HG03060 (cell line): Measurements from ENCODE around the gene ATXN1.
"Not testable (repeated sequence)": the region's sequence is repeated elsewhere in the genome, so short reads cannot be mapped to it uniquely, and the experiment has no call there.

Experiments used
- ATAC-seq: cut with Tn5 transposase; IDR thresholded peaks from one replicate; pipeline ENCODE4 v1.9.1; 2021; ENCODE audit warnings: low read depth, moderate number of reproducible peaks; ENCODE audit not compliant: unreplicated experiment

Gene ATXN1

GRCh38 chr6:16555550-16555949 is 205.7 kb downstream of the ATXN1 start:
- no peak for ATAC-seq

- ATAC-seq = no peak
Measured at GRCh38 chr6:16553531-16553930, 207.7 kb downstream of the ATXN1 start.

- no peak for ATAC-seq
Measured at GRCh38 chr6:16551466-16551865, 209.8 kb downstream of the ATXN1 start.

GRCh38 chr6:16548121-16548520 is 213.1 kb downstream of the ATXN1 start:
- ATAC-seq = no peak

- ATAC-seq = no peak
Measured at GRCh38 chr6:16547587-16547986, 213.7 kb downstream of the ATXN1 start.

- no peak for ATAC-seq
Measured at GRCh38 chr6:16546861-16547260, 214.4 kb downstream of the ATXN1 start.

GRCh38 chr6:16545382-16545781 is 215.9 kb downstream of the ATXN1 start:
- no peak for ATAC-seq

- no peak for ATAC-seq
Measured at GRCh38 chr6:16544521-16544920, 216.7 kb downstream of the ATXN1 start.

GRCh38 chr6:16544006-16544405 is 217.3 kb downstream of the ATXN1 start:
- no peak for ATAC-seq

GRCh38 chr6:16543521-16543920 is 217.7 kb downstream of the ATXN1 start:
- no peak for ATAC-seq

- no peak for ATAC-seq
Measured at GRCh38 chr6:16542070-16542469, 219.2 kb downstream of the ATXN1 start.

GRCh38 chr6:16540804-16541752 is 220.2 kb downstream of the ATXN1 start:
- ATAC-seq = no peak

- ATAC-seq = not testable (repeated sequence)
Measured at GRCh38 chr6:16540383-16540782, 220.9 kb downstream of the ATXN1 start.

- no peak for ATAC-seq
Measured at GRCh38 chr6:16539086-16539931, 222.0 kb downstream of the ATXN1 start.

GRCh38 chr6:16535564-16535963 is 225.7 kb downstream of the ATXN1 start:
- ATAC-seq = no peak

GRCh38 chr6:16533721-16534136 is 227.5 kb downstream of the ATXN1 start:
- no peak for ATAC-seq

- ATAC-seq = no peak
Measured at GRCh38 chr6:16533210-16533609, 228.1 kb downstream of the ATXN1 start.

- ATAC-seq = no peak
Measured at GRCh38 chr6:16527691-16528090, 233.6 kb downstream of the ATXN1 start.

- no peak for ATAC-seq
Measured at GRCh38 chr6:16524380-16524707, 236.9 kb downstream of the ATXN1 start.

GRCh38 chr6:16523606-16524379 is 237.5 kb downstream of the ATXN1 start:
- ATAC-seq = no peak

GRCh38 chr6:16522937-16523336 is 238.3 kb downstream of the ATXN1 start:
- ATAC-seq = no peak
